Measurements from ENCODE around the gene INPPL1. TPM values are rescaled to one million over a fixed set of nuclear protein-coding genes. Genes with fewer than 3 reads are reported as not detected.
A peak's percentile ranks its signal among the peaks of the same experiment; 100 is the strongest.

INPPL1 gene
- total and polyA plus RNA-seq, 2 donors (not counting 3 experiments of a cell fraction or from before 2014, with no cell fraction given) = 125 to 184 TPM

- BruUV-seq (replicated peaks) = no TSS peak
- Histone ChIP-seq H3K4me1 (ENCODE audit: control insufficient read depth, extremely low read depth, insufficient read depth, low read length) (peaks cover 9% of the 10 kb centered on the region), H3K9me3 (replicated peaks; ENCODE audit: control insufficient read depth, insufficient read depth, low read length) (no peaks in the 10 kb centered on the region), H3K9me1 (replicated peaks; ENCODE audit: control insufficient read depth, extremely low read depth, insufficient read depth, low read length) (no peaks in the 10 kb centered on the region), H3K27ac (ENCODE audit: insufficient read depth, low read depth, low read length) (peak overlapping the region; percentile 32), H3K4me3 (replicated peaks in 1 of 3; ENCODE audit: insufficient read depth in 1 of 3, low read depth in 1 of 3, low read length in 3 of 3) (peak overlapping the region in 1 of 3 experiments; percentile 62), H3K4me2 (ENCODE audit: insufficient read depth, low read length) (peak overlapping the region; percentile 89), H3K79me2 (ENCODE audit: control insufficient read depth, insufficient read depth, low read length) (peaks cover 21% of the 10 kb centered on the region), H2AFZ (ENCODE audit: low read depth, low read length) (peak overlapping the region; percentile 89), H3K9ac (replicated peaks; ENCODE audit: extremely low read depth, insufficient read depth, low read length) (peak overlapping the region; percentile 19), H4K20me1 (replicated peaks; ENCODE audit: control insufficient read depth, extremely low read depth, insufficient read depth, low read length) (no peaks in the 10 kb centered on the region), H3K36me3 (ENCODE audit: control insufficient read depth in 2 of 2, extremely low read depth in 1 of 2, insufficient read depth in 2 of 2, low read length in 2 of 2) (peaks cover 2 to 4% of the 10 kb centered on the region in 2 experiments), H3K27me3 (ENCODE audit: control insufficient read depth in 2 of 2, insufficient read depth in 2 of 2, low read length in 2 of 2) (peaks cover 4 to 14% of the 10 kb centered on the region in 2 experiments)
- FAIRE-seq (no peak), DNase-seq (ENCODE audit: low read depth, low spot score) (no peak)
- intact Hi-C loops (cut with micrococcal nuclease) (loop anchor here (2.0 kb wide), 1 partner anchor 17 kb away; no protein-coding TSS in a partner anchor), dilution Hi-C loops (cut with MboI; ENCODE audit: extremely low pct_ligation_motif_present, low sequenced_read_pairs) (no loop called here)
- ChIA-PET CTCF (interaction anchor here (1.2 to 3.2 kb wide), 7 partner anchors 16 to 358 kb away, joined by 3 to 17 read pairs (median 6); no protein-coding TSS in a partner anchor), POLR2A (interaction anchor here (0.6 to 1.5 kb wide), 2 partner anchors 26 to 110 kb away, joined by 5 read pairs; partner anchors contain the start of gene ANAPC15)
- no peak for TF ChIP-seq MAX (IDR thresholded peaks at IDR 0.05; ENCODE audit: insufficient read depth, insufficient read length)
- no peak for TF ChIP-seq POLR2A (IDR thresholded peaks at IDR 0.05; ENCODE audit: low read depth, low read length)
- no peak for TF ChIP-seq CTCF (IDR thresholded peaks at IDR 0.05; ENCODE audit: extremely low read depth in 1 of 2, insufficient read depth in 1 of 2, low read depth in 1 of 2, low read length in 2 of 2)
- no peak for TF ChIP-seq GATA2 (IDR thresholded peaks at IDR 0.05; ENCODE audit: insufficient read depth, insufficient read length, low read depth, low read length)
- no peak for TF ChIP-seq MYC (IDR thresholded peaks at IDR 0.05; ENCODE audit: low read depth, low read length)
- no peak for TF ChIP-seq EZH2 (IDR thresholded peaks at IDR 0.05; ENCODE audit: borderline replicate concordance, low read depth, low read length, severe bottlenecking)
- no peak for TF ChIP-seq POLR2AphosphoS5 (IDR thresholded peaks at IDR 0.05; ENCODE audit: insufficient read depth, low read depth, low read length)
- TF ChIP-seq JUN (IDR thresholded peaks at IDR 0.05; ENCODE audit: borderline replicate concordance, insufficient read depth, insufficient read length, low read depth) = no peak
- no peak for TF ChIP-seq FOS (IDR thresholded peaks at IDR 0.05; ENCODE audit: borderline replicate concordance, insufficient read depth, low read length)
These were observed 2.3 kb upstream of the INPPL1 start for GRCh38 chr11:72222106-72222891.

All from endothelial cell of umbilical vein (primary cell).